NCI-H460 (cell line): ENCODE results near the gene INSL3. TPM values are rescaled to one million over a fixed set of nuclear protein-coding genes. Genes with fewer than 3 reads are reported as not detected.
"Not testable (repeated sequence)": the region's sequence is repeated elsewhere in the genome, so short reads cannot be mapped to it uniquely, and the experiment has no call there.

Experiments
- DNase-seq: peaks from one replicate; pipeline ENCODE4 v3.0.0-alpha.2; 2016; ENCODE audit warnings: low read depth; ENCODE audit errors: extremely low read depth
- total RNA-seq: library from RNA; depleted of rRNA; stranded (reverse); fragments of >200 nt; shearing (Covaris generic); gene quantifications from 2 replicates; pipeline ENCODE4 v1.2.3, GENCODE V29; 2014

INSL3 gene
- total RNA-seq, 1 experiment from 2014 or later = not detected

GRCh38 chr19:17790059-17790780 is 31.1 kb downstream of the INSL3 start:
- no peak for DNase-seq

- DNase-seq = no peak
Observed at GRCh38 chr19:17788632-17789031, 32.7 kb downstream of the INSL3 start.

DNA sequence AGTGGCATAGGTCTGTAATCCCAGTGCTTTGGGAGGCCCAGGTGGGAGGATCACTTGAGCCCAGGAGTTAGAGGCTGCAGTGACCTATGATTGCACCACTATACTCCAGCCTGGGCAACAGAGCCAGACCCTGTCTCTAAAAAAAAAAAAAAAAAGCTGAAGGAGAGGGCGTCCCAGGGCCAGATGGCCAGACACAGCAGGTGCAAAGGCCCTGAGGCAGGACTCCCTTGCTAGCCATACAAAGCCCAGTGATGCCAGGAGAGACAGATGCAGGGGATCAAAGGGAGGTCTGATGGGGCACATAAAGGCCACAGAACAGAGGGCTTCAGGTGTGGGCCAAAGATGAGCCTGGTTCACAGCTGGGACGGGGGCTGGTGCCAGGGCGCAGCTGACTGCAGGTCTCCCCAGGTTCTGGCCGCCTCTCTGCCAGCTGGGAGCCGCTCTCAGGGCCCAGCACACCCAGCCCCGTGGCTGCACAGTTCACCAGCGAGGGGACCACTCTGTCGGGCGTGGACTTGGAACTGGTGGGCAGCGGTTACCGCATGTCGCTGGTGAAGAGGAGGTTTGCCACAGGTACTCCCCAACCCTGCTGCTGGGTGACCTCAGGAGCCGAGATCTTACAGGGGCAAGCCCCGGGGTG is 33.9 kb downstream of the INSL3 start:
- DNase-seq = no peak

DNA sequence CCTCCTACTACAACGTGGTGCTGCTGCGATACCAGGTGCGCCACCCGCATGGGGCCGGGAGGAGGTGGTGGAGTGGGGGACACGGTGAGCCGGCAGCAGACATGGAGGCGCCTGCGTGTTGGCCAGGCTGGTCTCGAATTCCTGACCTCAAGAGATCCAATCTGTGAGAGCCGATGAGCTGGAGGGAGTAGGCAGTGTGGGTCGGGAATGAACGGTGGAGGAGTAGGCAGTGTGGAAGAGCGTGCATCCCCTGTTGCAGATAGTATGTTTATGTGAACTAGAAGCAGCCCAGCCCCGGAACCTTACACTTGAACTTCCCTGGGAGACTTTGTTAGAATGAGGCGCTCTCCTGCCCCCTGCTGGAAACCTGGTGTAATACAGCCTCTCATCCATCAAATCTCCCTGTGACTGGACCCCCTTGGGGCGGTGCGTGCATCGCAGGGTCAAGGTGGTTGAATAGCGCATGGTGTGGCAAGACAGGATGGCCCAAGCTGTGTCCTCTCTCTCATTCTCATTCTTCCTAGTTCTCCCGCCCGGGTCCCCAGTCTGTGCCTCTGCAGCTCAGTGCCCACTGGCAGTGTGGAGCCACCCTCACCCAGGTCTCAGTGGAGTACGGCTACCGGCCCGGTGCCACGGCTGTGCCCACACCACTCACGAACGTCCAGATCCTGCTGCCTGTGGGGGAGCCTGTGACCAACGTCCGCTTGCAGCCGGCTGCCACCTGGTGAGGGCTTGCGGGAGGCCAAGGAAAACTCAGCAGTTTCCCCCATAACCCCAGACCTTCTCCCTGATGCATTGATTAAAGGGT is 36.9 kb downstream of the INSL3 start:
- peak; percentile 51 for DNase-seq

- DNase-seq = not testable (repeated sequence)
Observed at GRCh38 chr19:17783721-17784120, 37.6 kb downstream of the INSL3 start.

DNA sequence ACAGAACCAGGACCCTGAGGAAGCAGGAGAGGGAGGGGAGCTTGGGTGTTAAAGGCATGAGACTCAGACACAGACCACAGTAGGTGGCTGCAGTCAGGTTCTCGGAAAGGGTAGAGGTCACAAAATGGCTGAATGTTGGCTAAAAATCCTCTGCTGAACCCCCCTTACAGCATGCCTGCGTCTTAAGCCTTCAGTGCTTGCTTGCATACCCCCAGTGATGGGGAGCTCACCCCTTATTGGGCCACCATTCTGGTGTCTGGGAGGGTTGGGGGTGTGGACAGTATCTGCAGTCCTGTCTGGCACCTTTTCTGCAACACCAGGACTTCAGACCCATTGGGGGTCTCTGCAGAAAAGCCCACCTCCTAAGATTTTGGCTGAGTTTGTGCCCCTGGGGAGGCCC is 40.5 kb downstream of the INSL3 start:
- DNase-seq = no peak

DNA sequence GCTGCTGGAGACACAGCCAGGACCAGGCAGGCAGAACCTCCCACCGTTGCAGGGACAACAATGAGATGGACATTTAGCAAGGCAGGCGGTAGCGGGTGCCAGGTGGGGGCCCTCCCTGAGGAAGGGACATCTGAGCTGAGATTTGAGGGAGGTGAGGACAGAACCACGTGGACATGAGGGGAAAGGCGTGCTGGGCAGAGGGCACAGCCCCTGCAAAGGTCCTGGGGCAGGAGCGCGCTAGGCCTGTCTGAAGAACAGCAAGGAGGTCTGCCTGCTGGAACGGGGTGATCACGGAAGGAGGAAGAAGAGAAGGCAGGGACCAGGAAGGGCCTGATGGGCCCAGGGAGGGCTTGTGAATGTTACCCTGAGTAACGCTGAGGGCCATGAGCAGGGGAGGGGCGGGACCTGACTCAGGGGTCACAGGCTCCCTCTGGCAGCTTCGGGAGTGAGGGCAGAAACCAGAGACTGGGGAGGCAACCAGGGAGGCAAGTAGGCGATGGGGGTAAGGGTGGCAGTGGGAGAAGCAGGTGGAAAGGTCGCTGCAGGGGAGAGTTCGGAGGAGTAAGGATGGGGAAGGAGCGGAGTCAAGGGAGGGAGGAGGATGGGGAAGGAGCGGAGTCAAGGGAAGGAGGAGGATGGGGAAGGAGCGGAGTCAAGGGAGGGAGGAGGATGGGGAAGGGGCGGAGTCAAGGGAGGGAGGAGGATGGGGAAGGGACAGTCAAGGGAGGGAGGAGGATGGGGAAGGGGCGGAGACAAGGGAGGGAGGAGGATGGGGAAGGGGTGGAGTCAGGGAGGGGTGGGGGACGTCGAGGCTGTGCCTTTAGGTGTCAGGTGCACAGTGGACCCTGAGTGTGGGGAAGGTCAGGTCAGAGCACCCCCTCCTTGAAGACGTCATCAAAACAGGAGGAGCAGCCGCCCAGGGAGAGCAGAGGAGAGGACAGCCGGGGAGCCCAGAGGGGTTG is 42.1 kb downstream of the INSL3 start:
- DNase-seq = peak; percentile 72

DNA sequence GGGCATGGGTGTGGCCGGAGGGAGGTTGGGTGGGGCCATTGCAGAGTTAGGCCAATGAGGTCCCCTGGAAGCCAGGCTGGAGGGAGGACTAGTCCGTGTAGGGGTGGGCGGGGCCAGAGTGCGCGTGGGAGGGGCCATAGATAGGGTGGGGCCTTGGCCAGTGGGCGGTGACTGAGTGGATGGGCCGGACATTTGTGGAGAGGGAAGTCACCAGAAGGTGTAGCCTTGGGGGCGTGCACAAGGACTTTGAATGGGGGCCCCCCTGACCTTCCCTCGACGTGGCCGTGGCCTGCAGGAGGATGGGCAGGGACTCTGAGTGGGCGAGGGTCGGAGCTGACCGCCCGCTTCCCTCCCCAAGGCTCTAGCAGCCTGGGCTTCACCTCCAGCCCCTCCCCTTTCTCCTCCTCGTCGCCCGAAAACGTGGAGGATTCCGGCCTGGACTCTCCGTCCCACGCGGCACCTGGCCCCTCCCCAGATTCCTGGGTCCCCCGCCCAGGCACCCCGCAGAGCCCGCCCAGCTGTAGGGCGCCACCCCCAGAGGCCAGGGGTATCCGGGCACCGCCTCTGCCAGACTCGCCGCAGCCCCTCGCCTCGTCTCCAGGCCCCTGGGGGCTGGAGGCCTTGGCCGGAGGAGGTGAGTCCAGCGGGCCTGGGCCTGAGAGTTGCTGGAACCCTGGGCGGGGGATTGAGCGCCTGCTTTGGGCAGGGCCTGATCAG is 42.9 kb downstream of the INSL3 start:
- peak; percentile 63 for DNase-seq

DNA sequence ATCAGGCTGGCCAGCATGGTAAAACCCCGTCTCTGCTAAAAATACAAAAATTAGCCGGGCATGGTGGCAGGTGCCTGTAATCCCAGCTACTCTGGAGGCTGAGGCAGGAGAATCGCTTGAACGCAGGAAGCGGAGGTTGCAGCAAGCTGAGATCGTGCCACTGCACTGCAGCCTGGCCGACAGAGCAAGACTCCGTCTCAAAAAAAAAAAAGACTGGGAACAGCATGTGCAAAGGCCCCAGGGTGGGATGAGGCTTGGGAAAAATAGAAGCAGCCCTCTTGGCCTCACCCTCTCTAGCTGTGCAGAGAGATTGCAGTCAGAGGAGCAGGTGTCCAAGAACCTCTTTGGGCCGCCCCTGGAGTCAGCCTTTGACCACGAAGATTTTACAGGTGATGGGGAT is 43.5 kb downstream of the INSL3 start:
- not testable (repeated sequence) for DNase-seq

GRCh38 chr19:17775991-17776803 is 45.1 kb downstream of the INSL3 start:
- DNase-seq = no peak

DNA sequence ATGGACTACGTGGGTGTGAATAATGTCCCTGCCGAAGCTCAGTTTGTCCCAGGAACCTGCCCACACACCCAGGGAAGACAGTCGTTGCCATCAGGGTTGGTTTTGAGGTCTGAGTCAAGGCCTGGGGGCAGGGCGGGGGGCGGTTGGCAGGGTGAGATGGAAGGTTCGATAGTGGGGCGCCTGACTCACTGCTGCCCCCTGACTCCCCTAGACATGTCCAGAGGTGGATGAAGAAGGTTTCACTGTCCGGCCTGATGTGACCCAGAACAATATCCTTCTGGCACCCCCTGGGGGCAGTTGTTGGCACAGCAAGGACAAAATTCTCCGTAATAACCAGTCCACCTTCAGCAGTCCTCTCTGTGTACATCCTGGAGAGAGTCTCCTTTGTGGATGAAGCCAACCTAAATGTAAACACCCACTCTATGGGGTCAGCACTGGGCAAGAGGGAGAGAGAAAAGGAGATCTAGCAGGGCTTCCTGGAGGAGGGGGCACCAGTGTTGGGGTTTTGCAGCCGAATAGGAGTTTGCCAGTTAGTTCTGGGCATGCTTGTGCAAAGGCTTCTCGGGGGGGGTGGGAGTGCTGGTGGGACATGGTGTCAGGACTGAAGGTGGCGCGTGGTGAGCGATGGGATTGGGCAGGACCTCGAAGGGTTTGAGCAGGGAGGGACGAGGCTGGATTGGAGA is 45.9 kb downstream of the INSL3 start:
- DNase-seq = peak; percentile 56

DNA sequence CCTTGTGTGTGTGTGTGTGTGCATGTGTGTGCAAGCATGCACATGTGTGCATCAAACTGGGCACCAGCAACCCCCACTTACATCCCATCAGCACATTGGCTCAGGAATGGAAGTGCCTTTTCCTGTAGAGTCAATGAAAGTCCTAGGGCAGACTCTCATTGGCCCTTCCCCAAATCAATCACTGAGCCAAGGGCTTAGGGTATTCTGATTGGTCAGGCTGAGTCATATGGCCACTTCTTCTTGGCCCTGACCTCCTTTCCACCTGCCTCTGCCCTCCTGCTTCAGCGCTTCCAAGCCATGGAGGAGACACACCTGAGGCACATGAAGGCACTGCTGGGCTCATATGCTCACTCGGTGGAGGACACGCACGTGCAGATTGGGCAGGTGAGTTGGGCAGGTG is 49.1 kb downstream of the INSL3 start:
- DNase-seq = no peak

- DNase-seq = no peak
Observed at GRCh38 chr19:17770613-17771012, 50.7 kb downstream of the INSL3 start.

- no peak for DNase-seq
Observed at GRCh38 chr19:17767559-17767958, 53.8 kb downstream of the INSL3 start.

DNA sequence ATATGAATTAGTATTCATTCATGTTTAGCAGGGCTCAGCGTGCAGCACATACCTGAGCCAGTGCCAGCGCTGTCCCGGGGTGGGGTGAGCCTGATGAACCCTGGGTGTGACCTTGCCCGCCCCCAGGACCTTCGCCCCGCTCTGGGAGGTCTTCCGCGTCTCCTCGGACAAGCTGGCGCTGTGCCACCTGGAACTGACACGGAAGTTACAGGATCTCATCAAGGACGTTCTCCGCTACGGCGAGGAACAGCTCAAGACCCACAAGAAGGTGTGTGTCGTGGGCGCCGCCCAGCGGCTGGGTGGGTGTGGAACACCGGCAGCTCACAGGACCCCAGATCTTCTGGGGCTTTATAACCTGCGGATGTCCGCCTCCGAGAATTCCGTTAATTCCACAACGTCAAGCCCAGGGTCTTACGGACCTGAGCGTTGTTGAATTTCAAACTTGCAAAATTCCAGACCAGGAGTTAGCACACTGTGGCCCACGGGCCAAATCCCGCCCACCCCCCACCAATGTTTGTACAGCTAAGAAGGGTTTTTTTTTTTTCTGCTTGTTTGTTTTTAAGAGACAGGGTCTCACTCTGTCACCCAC is 54.7 kb downstream of the INSL3 start:
- DNase-seq = peak; percentile 82
